SH-SY5Y (cell line): ENCODE measurements around the gene ATG9B.

ENCODE experiments used
- GATA2 ChIP-seq: IDR thresholded peaks from 2 replicates; pipeline ENCODE4 v1.6.1; 2011; ENCODE audit warnings: mild to moderate bottlenecking, low read depth, low read length
- GATA3 ChIP-seq: IDR thresholded peaks from 2 replicates; pipeline ENCODE4 v1.6.1; 2011; ENCODE audit warnings: low read depth, mild to moderate bottlenecking, low read length, moderate library complexity

DNA sequence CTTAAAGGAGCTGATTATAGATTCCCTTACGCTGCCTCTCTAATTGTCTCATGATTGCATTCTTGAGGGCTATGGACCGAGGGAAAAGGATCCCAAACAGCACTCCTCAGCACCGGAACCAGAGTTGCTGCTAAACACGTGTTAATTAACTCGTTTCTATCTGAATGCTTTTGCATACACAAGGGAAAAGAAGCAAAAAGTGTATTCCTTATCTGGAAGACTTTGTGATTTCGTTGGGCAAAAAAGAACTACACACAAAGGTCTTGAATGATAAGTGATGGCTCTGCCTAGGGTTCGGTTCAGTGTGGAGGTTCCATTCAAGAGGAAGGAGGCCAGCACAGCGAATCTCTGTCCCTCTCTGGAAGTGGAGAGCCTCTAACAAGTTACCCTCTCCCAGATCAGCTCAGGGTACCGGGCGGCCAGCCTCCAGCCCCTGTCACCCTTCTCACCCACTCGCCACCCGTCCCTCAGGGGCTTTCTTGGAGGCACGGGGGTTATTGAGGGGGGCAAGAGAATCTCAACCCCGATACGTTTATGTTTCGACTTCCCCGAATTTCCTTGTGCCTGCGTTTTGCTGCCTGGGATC is 34.6 kb upstream of the ATG9B start:
- TF ChIP-seq GATA3 (no peak), GATA2 (no peak)
